GM18868 (cell line): ENCODE measurements around the gene TSEN2.

ENCODE experiments used
- ATAC-seq: cut with Tn5 transposase; IDR thresholded peaks from one replicate; pipeline ENCODE4 v1.9.1; 2021; ENCODE audit warnings: mild to moderate bottlenecking, moderate library complexity; ENCODE audit not compliant: unreplicated experiment

Gene TSEN2

DNA sequence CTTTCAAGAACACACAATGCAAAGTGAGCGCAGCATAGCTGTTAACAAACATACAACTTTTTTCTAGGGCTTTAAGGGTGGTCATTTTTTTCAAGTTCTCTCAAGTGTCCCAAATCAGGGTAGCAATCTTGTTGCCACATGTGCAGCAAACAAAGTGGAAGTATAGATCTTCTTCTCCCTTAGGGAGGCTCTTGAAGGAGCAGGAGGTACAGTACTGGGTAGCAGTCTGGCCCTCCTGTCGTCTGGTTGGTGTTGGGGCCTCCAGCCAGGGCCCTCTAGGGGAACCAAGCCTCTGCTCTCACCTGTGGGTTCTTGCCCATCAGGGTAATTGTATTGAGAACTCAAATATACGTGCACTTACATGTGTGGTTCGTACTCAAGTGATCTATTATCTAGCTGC lies 98.5 kb downstream of the TSEN2 start:
- ATAC-seq = no peak
